DMS 273 (cell line): Measurements from ENCODE around the gene NUBP1.
A peak's percentile ranks its signal among the peaks of the same experiment; 100 is the strongest.
"Not testable (repeated sequence)": the region's sequence is repeated elsewhere in the genome, so short reads cannot be mapped to it uniquely, and the experiment has no call there.

Experiments
- DNase-seq: peaks from one replicate; lab custom pipeline; 2025; ENCODE audit not compliant: unreplicated experiment; lab: John Stamatoyannopoulos, UW

Gene NUBP1

GRCh38 chr16:10743610-10744369, at the start of gene NUBP1:
TSS of gene NUBP1 (plus strand) at chr16:10743842. CDS start at chr16:10743864, 22 bp downstream.
- peak; percentile 97 for DNase-seq

- DNase-seq: no peak
Measured at GRCh38 chr16:10693889-10694288, 49.8 kb upstream of the NUBP1 start.

- DNase-seq: no peak
Measured at GRCh38 chr16:10694306-10694705, 49.3 kb upstream of the NUBP1 start.

- no peak for DNase-seq
Measured at GRCh38 chr16:10694830-10695229, 48.8 kb upstream of the NUBP1 start, which contains the start of gene TEKT5. TSS of gene TEKT5 (minus strand) at chr16:10694930. CDS start at chr16:10694873, 57 bp downstream.

- no peak for DNase-seq
Measured at GRCh38 chr16:10699756-10700155, 43.9 kb upstream of the NUBP1 start.

GRCh38 chr16:10708969-10709368, 34.7 kb upstream of the NUBP1 start:
- DNase-seq: no peak

GRCh38 chr16:10728003-10728887, 15.4 kb upstream of the NUBP1 start:
- DNase-seq: peak; percentile 98

GRCh38 chr16:10729104-10730048, 14.3 kb upstream of the NUBP1 start:
- DNase-seq: peak; percentile 91

GRCh38 chr16:10731790-10732189, 11.9 kb upstream of the NUBP1 start:
- no peak for DNase-seq

- peak; percentile 85 for DNase-seq
Measured at GRCh38 chr16:10737068-10737625, 6.5 kb upstream of the NUBP1 start.

- DNase-seq: peak; percentile 53
Measured at GRCh38 chr16:10738231-10739077, 5.2 kb upstream of the NUBP1 start.

GRCh38 chr16:10740000-10740844, 3.4 kb upstream of the NUBP1 start:
- DNase-seq: no peak

GRCh38 chr16:10740845-10741208, 2.8 kb upstream of the NUBP1 start:
- DNase-seq: no peak

- DNase-seq: not testable (repeated sequence)
Measured at GRCh38 chr16:10741249-10741648, 2.4 kb upstream of the NUBP1 start.

- peak; percentile 98 for DNase-seq
Measured at GRCh38 chr16:10741844-10742243, 1.8 kb upstream of the NUBP1 start.

GRCh38 chr16:10743227-10743609, 424 bp upstream of the NUBP1 start:
- DNase-seq: no peak

GRCh38 chr16:10744370-10745030, 858 bp downstream of the NUBP1 start:
- peak; percentile 52 for DNase-seq

GRCh38 chr16:10745841-10746240, 2.2 kb downstream of the NUBP1 start:
- DNase-seq: no peak
